Astrocyte (in vitro differentiated cells and primary cell): ENCODE measurements around the gene ZDHHC1.

Experiments used
- EZH2 ChIP-seq: IDR thresholded peaks from 2 replicates; pipeline ENCODE4 v1.6.1; 2012; ENCODE audit warnings: mild to moderate bottlenecking, low read length, inconsistent platforms; ENCODE audit not compliant: insufficient read depth
- TF ChIP-seq, protein P1 (sequence below): IDR thresholded peaks from 2 replicates; pipeline ENCODE4 v1.5.1; 2011; ENCODE audit warnings: low read depth, mild to moderate bottlenecking, inconsistent platforms, low read length, moderate library complexity; ENCODE audit not compliant: insufficient read depth

- TF ChIP-seq, protein P1, sequence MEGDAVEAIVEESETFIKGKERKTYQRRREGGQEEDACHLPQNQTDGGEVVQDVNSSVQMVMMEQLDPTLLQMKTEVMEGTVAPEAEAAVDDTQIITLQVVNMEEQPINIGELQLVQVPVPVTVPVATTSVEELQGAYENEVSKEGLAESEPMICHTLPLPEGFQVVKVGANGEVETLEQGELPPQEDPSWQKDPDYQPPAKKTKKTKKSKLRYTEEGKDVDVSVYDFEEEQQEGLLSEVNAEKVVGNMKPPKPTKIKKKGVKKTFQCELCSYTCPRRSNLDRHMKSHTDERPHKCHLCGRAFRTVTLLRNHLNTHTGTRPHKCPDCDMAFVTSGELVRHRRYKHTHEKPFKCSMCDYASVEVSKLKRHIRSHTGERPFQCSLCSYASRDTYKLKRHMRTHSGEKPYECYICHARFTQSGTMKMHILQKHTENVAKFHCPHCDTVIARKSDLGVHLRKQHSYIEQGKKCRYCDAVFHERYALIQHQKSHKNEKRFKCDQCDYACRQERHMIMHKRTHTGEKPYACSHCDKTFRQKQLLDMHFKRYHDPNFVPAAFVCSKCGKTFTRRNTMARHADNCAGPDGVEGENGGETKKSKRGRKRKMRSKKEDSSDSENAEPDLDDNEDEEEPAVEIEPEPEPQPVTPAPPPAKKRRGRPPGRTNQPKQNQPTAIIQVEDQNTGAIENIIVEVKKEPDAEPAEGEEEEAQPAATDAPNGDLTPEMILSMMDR, result no peak
- no peak for TF ChIP-seq EZH2
Measured at GRCh38 chr16:67458121-67458641, 41.9 kb upstream of the ZDHHC1 start.
